HepG2 (cell line): ENCODE data around the gene NHSL1. TPM values are rescaled to one million over a fixed set of nuclear protein-coding genes. Genes with fewer than 3 reads are reported as not detected.

ENCODE experiments used
- ARNTL ChIP-seq: sonication (generic); formaldehyde crosslinking; IDR thresholded peaks from 2 replicates; pipeline ENCODE4 v1.4.0; 2020; ENCODE audit warnings: mild to moderate bottlenecking, missing genetic modification reagents
- CREM ChIP-seq, 2 experiments: sonication (generic) in 1 of 2; formaldehyde crosslinking in 1 of 2; IDR thresholded peaks; 2 replicates each; pipeline versions ENCODE4 v1.4.0 to v1.6.1; 2016 to 2020; ENCODE audit warnings: antibody characterized with exemption in 1 of 2, mild to moderate bottlenecking in 1 of 2, missing genetic modification reagents in 1 of 2
- HOXA7 ChIP-seq: sonication (generic); formaldehyde crosslinking; IDR thresholded peaks from 2 replicates; pipeline ENCODE4 v1.8.1; 2022; ENCODE audit warnings: mild to moderate bottlenecking, missing genetic modification reagents, moderate library complexity
- MEIS1 ChIP-seq: sonication (generic); formaldehyde crosslinking; IDR thresholded peaks from 2 replicates; pipeline ENCODE4 v1.9.0; 2021; ENCODE audit warnings: mild to moderate bottlenecking, missing genetic modification reagents, moderate library complexity, borderline replicate concordance
- NFE2 ChIP-seq: sonication (generic); formaldehyde crosslinking; IDR thresholded peaks from 2 replicates; pipeline ENCODE4 v1.4.0; 2020; ENCODE audit warnings: missing genetic modification reagents
- RBM39 ChIP-seq: fragments of 200-400 bp; formaldehyde crosslinking; IDR thresholded peaks from one replicate; pipeline ENCODE4 v1.6.1; 2018; ENCODE audit warnings: antibody characterized with exemption, mild to moderate bottlenecking, low read depth, low read length; ENCODE audit not compliant: poor library complexity, severe bottlenecking
- SP4 ChIP-seq: sonication (generic); formaldehyde crosslinking; IDR thresholded peaks from 2 replicates; pipeline ENCODE4 v1.8.1; 2023; ENCODE audit warnings: mild to moderate bottlenecking, missing genetic modification reagents
- TCF7L2 ChIP-seq: IDR thresholded peaks from 2 replicates; pipeline ENCODE4 v1.6.1; 2011; ENCODE audit warnings: mild to moderate bottlenecking, low read depth, low read length, moderate library complexity
- ZKSCAN5 ChIP-seq: sonication (generic); formaldehyde crosslinking; IDR thresholded peaks from 2 replicates; pipeline ENCODE4 v1.5.1; 2020; ENCODE audit warnings: mild to moderate bottlenecking, missing genetic modification reagents
- ZNF230 ChIP-seq: sonication (generic); formaldehyde crosslinking; IDR thresholded peaks from 2 replicates; pipeline ENCODE4 v1.4.0; 2020; ENCODE audit warnings: mild to moderate bottlenecking, missing genetic modification reagents
- ZNF234 ChIP-seq: sonication (generic); formaldehyde crosslinking; conservative IDR thresholded peaks from 2 replicates; pipeline ENCODE4 v1.5.1; 2020; ENCODE audit warnings: mild to moderate bottlenecking, missing genetic modification reagents
- ZNF251 ChIP-seq: sonication (generic); formaldehyde crosslinking; IDR thresholded peaks from 2 replicates; pipeline ENCODE4 v1.9.0; 2021; ENCODE audit warnings: mild to moderate bottlenecking, missing genetic modification reagents
- ZNF430 ChIP-seq: sonication (generic); formaldehyde crosslinking; IDR thresholded peaks from 2 replicates; pipeline ENCODE4 v1.9.0; 2021; ENCODE audit warnings: mild to moderate bottlenecking, missing genetic modification reagents
- ZNF441 ChIP-seq: sonication (generic); formaldehyde crosslinking; IDR thresholded peaks from 2 replicates; pipeline ENCODE4 v1.7.0; 2021; ENCODE audit warnings: missing genetic modification reagents, borderline replicate concordance
- ZNF543 ChIP-seq: sonication (generic); formaldehyde crosslinking; IDR thresholded peaks from 2 replicates; pipeline ENCODE4 v1.4.0; 2020; ENCODE audit warnings: mild to moderate bottlenecking, missing genetic modification reagents
- ZNF672 ChIP-seq: sonication (generic); formaldehyde crosslinking; IDR thresholded peaks from 2 replicates; pipeline ENCODE4 v1.8.1; 2022; ENCODE audit warnings: missing genetic modification reagents
- polyA plus RNA-seq, 8 experiments: library from polyadenylated mRNA; depleted of rRNA in 3 of 8; stranded (reverse) in 7 of 8; unstranded in 1 of 8; fragments of >200 nt; fragmentation: Illumina TruSeq in 4 of 8; extraction: Trizol in 4 of 8; gene quantifications; 2 replicates each; pipeline versions ENCODE4 v1.2.1 to v1.2.3, GENCODE V29; 2011 to 2016; ENCODE audit warnings: low read depth in 4 of 8, missing spikeins in 1 of 8, mixed read lengths in 1 of 8; ENCODE audit not compliant: insufficient read depth in 1 of 8
- total RNA-seq, 5 experiments: library from RNA; depleted of rRNA; stranded (reverse); fragments of >200 nt; fragmentation: Illumina TruSeq; extraction: Trizol; gene quantifications; 2 replicates each; pipeline ENCODE4 v1.2.3, GENCODE V29; 2016; ENCODE audit warnings: low read depth in 1 of 5
- TF ChIP-seq, protein P1 (sequence below): sonication (generic); formaldehyde crosslinking; IDR thresholded peaks from 2 replicates; pipeline ENCODE4 v1.4.0; 2020; ENCODE audit warnings: mild to moderate bottlenecking, missing genetic modification reagents
- TF ChIP-seq, protein P2 (sequence below): sonication (generic); formaldehyde crosslinking; IDR thresholded peaks from 2 replicates; pipeline ENCODE4 v1.8.0; 2022; ENCODE audit warnings: mild to moderate bottlenecking, missing genetic modification reagents, borderline replicate concordance
- TF ChIP-seq, protein P3 (sequence below): sonication (generic); formaldehyde crosslinking; IDR thresholded peaks from 2 replicates; pipeline ENCODE4 v1.4.0; 2020; ENCODE audit warnings: missing genetic modification reagents
- TF ChIP-seq, protein P4 (sequence below): sonication (generic); formaldehyde crosslinking; IDR thresholded peaks from 2 replicates; pipeline ENCODE4 v1.5.1; 2020; ENCODE audit warnings: missing genetic modification reagents, mild to moderate bottlenecking, borderline replicate concordance
- TF ChIP-seq, protein P5 (sequence below): sonication (generic); formaldehyde crosslinking; IDR thresholded peaks from 2 replicates; pipeline ENCODE4 v1.5.0; 2020; ENCODE audit warnings: missing genetic modification reagents
- TF ChIP-seq, protein P6 (sequence below): sonication (generic); formaldehyde crosslinking; IDR thresholded peaks from 2 replicates; pipeline ENCODE4 v1.4.0; 2020; ENCODE audit warnings: missing genetic modification reagents

Gene NHSL1
- total and polyA plus RNA-seq, 2 of the 13 experiments (the other 11 are each of a cell fraction or from before 2014, with no cell fraction given): 24.9 to 53.6 TPM

DNA sequence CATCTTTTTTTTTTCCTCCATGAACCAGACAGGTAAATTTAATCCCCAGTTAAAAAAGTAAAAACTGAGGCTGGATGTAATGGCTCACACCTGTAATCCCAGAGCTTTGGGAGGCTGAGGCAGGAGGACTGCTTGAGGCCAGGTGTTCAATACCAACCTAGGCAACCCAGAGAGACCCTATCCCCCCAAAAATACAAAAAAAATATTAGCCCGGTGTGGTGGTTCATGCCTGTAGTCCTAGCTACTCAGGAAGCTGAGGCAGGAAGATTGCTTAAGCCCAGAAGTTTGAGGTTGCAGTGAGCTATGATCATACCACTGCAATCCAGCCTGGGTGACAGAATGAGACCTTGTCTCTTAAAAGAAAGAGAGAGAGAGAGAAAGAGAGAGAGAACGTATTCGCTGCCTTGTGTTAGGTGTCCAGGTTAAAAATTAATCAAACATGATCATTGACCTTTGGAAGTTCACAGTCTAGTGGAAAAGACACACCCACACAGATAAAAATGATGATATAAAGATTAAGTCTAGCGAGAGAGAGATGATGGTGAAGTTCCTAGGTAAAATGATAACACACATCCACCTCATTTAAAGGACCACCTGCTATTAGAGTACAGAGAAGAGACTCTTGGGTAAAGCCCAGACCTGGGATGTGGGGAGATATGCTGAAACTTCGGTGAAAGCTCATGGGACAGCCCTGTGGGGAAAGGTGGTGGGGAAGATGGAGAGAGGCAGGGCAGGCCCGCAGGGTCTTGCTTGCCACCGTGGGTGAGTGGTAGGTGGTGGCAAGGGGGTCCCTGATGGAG is 4.8 kb upstream of the NHSL1 start (continued):
- TF ChIP-seq, protein P1, sequence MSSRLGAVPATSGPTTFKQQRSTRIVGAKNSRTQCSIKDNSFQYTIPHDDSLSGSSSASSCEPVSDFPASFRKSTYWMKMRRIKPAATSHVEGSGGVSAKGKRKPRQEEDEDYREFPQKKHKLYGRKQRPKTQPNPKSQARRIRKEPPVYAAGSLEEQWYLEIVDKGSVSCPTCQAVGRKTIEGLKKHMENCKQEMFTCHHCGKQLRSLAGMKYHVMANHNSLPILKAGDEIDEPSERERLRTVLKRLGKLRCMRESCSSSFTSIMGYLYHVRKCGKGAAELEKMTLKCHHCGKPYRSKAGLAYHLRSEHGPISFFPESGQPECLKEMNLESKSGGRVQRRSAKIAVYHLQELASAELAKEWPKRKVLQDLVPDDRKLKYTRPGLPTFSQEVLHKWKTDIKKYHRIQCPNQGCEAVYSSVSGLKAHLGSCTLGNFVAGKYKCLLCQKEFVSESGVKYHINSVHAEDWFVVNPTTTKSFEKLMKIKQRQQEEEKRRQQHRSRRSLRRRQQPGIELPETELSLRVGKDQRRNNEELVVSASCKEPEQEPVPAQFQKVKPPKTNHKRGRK: no peak
- TF ChIP-seq CREM (IDR thresholded peaks at IDR 0.05): peak; percentile 90; the same call in 1 of the 2 replicates
- TF ChIP-seq CREM (CRISPR knock-in tag; IDR thresholded peaks at IDR 0.05): no peak
- peak; percentile 15; the same call in 1 of the 2 replicates for TF ChIP-seq ARNTL (CRISPR knock-in tag)
- no peak for TF ChIP-seq RBM39
- no peak for TF ChIP-seq NFE2
- no peak for TF ChIP-seq ZKSCAN5 (CRISPR knock-in tag)
- TF ChIP-seq ZNF251 (CRISPR knock-in tag): no peak
- TF ChIP-seq ZNF672 (CRISPR knock-in tag): no peak
- TF ChIP-seq, protein P2, sequence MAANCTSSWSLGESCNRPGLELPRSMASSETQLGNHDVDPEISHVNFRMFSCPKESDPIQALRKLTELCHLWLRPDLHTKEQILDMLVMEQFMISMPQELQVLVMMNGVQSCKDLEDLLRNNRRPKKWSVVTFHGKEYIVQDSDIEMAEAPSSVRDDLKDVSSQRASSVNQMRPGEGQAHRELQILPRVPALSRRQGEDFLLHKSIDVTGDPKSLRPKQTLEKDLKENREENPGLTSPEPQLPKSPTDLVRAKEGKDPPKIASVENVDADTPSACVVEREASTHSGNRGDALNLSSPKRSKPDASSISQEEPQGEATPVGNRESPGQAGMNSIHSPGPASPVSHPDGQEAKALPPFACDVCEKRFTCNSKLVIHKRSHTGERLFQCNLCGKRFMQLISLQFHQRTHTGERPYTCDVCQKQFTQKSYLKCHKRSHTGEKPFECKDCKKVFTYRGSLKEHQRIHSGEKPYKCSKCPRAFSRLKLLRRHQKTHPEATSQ (CRISPR knock-in tag): peak; percentile 83; the same call in 1 of the 2 replicates
- no peak for TF ChIP-seq ZNF234 (CRISPR knock-in tag)
- no peak for TF ChIP-seq ZNF230
- TF ChIP-seq, protein P3, sequence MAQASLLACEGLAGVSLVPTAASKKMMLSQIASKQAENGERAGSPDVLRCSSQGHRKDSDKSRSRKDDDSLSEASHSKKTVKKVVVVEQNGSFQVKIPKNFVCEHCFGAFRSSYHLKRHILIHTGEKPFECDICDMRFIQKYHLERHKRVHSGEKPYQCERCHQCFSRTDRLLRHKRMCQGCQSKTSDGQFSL: no peak
- no peak for TF ChIP-seq SP4 (CRISPR knock-in tag)
- TF ChIP-seq, protein P4, sequence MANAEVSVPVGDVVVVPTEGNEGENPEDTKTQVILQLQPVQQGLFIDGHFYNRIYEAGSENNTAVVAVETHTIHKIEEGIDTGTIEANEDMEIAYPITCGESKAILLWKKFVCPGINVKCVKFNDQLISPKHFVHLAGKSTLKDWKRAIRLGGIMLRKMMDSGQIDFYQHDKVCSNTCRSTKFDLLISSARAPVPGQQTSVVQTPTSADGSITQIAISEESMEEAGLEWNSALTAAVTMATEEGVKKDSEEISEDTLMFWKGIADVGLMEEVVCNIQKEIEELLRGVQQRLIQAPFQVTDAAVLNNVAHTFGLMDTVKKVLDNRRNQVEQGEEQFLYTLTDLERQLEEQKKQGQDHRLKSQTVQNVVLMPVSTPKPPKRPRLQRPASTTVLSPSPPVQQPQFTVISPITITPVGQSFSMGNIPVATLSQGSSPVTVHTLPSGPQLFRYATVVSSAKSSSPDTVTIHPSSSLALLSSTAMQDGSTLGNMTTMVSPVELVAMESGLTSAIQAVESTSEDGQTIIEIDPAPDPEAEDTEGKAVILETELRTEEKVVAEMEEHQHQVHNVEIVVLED (CRISPR knock-in tag): no peak
- no peak for TF ChIP-seq TCF7L2
- TF ChIP-seq, protein P5, sequence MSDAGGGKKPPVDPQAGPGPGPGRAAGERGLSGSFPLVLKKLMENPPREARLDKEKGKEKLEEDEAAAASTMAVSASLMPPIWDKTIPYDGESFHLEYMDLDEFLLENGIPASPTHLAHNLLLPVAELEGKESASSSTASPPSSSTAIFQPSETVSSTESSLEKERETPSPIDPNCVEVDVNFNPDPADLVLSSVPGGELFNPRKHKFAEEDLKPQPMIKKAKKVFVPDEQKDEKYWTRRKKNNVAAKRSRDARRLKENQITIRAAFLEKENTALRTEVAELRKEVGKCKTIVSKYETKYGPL (CRISPR knock-in tag): no peak
- no peak for TF ChIP-seq HOXA7 (CRISPR knock-in tag)
- no peak for TF ChIP-seq ZNF543 (CRISPR knock-in tag)
- peak; percentile 96 for TF ChIP-seq ZNF430
- TF ChIP-seq, protein P6, sequence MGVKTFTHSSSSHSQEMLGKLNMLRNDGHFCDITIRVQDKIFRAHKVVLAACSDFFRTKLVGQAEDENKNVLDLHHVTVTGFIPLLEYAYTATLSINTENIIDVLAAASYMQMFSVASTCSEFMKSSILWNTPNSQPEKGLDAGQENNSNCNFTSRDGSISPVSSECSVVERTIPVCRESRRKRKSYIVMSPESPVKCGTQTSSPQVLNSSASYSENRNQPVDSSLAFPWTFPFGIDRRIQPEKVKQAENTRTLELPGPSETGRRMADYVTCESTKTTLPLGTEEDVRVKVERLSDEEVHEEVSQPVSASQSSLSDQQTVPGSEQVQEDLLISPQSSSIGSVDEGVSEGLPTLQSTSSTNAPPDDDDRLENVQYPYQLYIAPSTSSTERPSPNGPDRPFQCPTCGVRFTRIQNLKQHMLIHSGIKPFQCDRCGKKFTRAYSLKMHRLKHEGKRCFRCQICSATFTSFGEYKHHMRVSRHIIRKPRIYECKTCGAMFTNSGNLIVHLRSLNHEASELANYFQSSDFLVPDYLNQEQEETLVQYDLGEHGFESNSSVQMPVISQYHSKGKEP: no peak
- peak; percentile 64; the same call in 1 of the 2 replicates for TF ChIP-seq MEIS1 (CRISPR knock-in tag)
- peak; percentile 78; the same call in 1 of the 2 replicates for TF ChIP-seq ZNF441 (CRISPR knock-in tag)
